SIG-M5 treated with dmso at 0.1 percent for 504 hours (cell line): ENCODE results near the gene ACAP2.
"Not testable (repeated sequence)": the region's sequence is repeated elsewhere in the genome, so short reads cannot be mapped to it uniquely, and the experiment has no call there.

Source experiments
- DNase-seq: peaks from one replicate; lab custom pipeline; 2025; ENCODE audit not compliant: unreplicated experiment; lab: John Stamatoyannopoulos, UW

The ACAP2 gene

DNA sequence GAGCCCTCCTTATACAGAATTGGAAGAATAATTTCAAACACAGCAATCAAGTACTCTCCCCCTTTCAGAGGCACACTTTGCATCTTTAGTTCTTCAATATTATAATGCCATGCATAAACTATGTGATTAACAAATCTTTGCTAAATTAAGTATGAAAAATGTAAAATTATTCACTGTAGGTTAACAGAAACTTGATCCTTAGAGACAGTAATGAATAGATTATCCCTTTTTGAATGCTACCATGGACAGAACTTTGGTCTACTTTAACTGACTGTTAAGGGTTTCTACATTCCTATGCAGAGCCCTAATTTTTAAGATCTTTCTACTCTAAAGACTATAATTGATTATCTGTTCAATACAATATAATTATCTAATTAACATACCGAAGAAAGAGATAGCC is 146.2 kb downstream of the ACAP2 start:
- DNase-seq, result no peak

GRCh38 chr3:195291121-195291520 is 151.7 kb downstream of the ACAP2 start:
- DNase-seq, result no peak

GRCh38 chr3:195290643-195291042 is 152.2 kb downstream of the ACAP2 start:
- DNase-seq, result not testable (repeated sequence)

- no peak for DNase-seq
Observed at GRCh38 chr3:195286115-195286872, 156.5 kb downstream of the ACAP2 start.

DNA sequence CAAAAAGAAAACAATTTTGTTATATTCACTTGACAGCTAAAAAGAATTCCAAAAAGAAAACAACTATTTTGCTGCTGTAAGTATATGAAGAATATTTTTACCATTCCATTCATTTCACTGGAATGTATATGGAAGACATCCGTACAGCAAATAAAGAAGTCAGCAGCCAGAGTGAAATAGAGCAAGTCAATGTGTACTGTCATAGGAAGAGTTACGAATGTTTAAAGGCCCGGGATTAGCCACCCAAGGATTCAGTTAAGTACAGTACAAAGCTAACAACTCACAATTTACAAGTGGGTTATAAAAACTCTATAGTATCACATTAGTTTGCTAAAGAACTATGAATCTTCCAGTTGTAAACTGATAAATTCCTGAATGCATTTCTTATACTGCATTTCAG is 157.4 kb downstream of the ACAP2 start:
- no peak for DNase-seq

DNA sequence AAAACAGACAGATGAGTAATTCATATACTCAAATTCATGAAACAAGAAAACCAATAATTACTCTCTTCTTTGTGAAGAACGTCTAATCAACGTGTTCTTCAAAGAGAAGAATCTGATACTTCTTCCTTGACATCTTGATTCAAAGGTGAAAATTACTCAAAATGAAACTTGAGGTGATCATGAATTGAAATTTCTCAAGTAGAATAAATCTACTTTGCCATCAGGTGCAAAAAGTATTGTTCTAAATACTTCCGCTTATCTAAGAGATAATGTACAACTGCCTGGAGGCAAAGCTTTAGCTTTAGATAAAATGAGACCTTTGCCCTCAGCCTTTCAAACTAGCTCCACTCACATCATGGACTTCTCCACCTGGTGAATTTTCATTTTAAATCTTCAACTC is 158.0 kb downstream of the ACAP2 start:
- no peak for DNase-seq

GRCh38 chr3:195282961-195283360 is 159.9 kb downstream of the ACAP2 start:
- DNase-seq, result peak; percentile 13

- DNase-seq, result no peak
Observed at GRCh38 chr3:195274259-195274966, 168.4 kb downstream of the ACAP2 start.

GRCh38 chr3:195271410-195272243 is 171.2 kb downstream of the ACAP2 start:
- peak; percentile 80 for DNase-seq

DNA sequence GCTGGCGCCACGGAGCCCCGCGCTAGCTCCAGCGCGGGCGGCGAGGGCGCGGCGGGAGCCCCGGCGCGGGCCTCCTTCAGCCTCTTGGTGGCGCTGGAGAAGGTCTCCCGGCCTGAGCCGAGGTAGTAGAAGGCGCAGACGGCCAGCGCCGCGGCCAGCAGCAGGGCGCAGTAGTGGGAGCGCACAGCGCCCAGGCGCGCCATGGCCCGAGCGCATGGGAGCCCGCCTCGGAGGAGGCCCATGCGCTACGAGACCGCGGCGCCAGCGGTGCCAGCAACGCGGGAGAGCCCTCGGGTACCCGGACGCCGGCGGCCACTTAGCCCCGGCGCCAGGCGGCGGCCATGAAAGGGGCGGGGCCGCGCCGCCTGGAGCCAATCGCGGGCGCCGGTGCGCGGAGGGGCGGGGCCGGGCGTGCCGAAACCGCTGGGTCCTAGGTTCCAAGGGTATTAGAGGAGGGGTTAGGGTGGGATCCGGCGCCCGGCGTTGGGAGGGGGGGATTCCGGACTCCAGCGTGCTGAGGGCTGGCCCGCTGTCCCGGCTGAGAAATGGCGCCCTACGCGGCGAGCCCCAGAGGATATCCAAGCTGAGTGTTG is 171.9 kb downstream of the ACAP2 start, which contains the start of gene XXYLT1:
Gene XXYLT1, minus strand, starts transcription at position 343 of the 593 bp plus-strand sequence. Its CDS starts 101 bp downstream, at position 242.
- peak; percentile 84 for DNase-seq

DNA sequence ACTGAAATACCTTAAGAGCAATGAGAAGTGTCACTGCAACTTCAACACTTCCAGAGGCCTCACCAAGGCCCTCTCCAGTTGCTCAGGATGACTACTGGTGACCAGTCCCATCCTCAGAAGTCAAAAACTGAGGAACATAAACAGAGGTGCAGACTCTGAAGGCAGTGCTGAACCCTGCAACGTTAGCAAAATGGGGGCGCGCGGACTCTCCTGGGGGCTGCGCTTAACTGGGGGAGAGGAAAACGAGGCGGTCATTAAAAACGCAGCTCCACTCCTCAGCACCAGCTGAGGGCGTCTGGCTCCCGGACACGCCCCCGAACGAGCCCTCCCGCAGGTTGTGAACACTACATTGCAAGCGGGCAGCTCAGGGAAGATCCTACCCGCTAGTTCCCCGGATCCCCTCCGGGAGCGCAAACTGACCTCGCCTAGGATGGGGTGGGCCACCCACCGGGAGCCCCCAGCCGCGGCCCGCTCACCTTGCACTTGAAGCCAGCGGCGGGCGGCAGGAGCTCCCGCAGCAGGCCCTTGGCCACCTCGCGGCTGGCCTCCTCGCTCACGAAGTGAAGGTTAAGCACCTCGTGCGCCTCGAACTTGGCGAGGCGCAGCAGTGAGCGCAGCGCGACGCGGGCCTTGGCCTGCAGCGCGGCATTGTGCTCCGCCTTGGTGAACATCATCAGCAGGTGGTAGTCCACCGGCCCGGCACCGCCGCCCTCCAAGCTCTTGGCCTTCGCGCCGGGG is 172.6 kb downstream of the ACAP2 start:
- DNase-seq, result peak; percentile 61

DNA sequence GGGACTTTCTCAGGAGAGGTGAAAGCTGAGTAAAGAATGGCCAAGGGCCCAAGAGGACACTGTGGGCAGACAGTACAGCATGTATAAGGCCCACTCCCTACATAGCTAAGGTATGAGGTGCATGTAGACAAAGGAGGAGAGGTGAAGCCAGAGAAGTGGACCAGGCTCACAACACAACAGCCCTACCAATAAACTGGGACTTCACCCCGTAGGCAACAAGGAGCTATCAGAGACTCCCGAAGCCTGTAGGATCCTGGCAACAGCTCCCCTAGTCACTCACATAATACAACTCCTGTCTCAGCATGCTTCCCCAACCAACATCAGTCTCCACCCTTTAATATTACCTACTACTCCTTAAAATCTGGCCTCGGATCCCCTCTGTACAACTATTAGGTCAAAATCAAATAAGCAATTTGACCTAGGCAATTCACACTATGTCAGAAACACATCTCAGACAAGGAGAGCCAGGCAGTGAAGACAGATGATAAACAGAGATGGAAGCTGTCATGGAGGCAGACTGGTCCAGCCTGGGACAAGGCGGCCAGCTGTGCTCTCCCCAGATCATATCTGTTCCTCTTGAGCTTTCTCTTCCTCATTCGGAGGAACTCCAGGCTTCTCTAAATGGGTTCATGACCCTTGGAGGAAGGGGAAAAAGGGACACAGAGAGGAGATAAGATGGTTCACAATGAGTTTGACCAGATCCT is 173.3 kb downstream of the ACAP2 start:
- DNase-seq, result peak; percentile 70

DNA sequence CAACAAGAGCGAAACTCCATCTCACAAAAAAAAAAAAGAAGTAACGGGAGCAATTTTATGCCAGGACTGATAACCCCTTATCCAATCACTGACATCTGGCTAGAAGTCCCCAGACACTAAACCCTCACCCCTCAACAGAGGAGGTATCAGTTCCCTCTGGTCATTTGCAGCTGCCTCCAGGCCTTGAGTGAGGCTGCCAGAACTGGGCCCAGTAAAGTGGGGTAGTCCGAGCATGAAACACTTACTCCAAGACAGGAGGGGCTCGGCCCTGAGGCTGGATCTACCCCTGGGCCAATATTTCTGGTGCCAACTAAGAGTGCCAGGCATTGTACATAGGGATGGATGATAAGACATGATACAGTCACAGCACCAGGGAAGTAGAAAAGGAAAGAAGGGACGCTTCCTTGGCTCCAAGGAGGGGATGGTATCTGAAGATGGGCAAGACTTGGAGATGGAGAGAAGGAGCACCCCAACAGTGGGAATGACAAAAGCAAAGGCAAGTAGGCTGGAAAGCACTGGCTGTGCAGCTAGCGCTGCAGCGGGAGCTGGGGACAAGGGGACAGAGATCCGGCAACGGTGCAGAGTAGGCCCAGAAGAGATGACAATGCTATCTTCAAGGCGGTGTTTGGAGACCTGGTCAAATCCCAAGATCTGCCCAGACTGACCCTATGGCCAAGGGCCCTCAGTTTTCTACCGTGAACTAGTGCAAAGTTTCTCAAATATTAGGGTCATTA is 174.1 kb downstream of the ACAP2 start:
- DNase-seq, result no peak

DNA sequence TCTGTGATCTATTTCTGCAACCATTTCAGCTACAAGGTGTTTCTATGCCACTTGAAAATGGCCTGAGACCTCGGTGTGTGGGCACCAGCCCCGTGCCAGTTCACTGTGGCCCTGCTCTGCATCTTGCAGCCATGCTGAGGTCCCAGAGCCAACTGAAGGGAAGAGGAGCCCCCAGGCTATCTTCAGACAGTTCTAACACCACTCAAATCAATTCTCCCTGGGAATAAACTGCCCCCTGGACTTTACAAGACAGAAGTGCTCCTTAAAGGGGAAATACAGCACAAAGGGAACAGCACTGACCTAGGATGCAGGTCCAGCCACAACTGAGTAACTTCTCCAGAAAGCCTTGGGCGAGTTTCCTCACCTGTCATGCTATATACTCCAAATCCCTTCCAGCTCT is 175.7 kb downstream of the ACAP2 start:
- DNase-seq, result no peak

DNA sequence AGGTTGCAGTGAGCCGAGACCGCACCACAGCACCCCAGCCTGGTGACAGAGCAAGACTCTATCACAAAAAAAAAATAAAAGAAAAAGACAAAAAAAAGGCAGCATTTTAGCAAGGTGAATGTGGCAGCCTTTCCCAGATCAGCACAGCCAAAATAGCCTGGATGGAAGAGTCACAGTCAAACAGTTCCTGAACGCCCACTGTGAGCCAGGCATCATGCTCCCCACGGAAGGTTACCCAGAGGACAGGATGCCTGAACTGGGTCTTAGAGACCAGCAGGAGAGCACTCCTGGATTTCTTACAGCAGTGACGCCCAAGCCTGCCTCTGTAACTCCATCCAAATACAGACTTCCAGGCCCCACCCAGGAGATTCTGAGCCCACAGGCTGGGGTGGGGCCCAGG is 176.4 kb downstream of the ACAP2 start:
- no peak for DNase-seq

- no peak for DNase-seq
Observed at GRCh38 chr3:195265363-195265976, 177.3 kb downstream of the ACAP2 start.

- no peak for DNase-seq
Observed at GRCh38 chr3:195263925-195264600, 178.8 kb downstream of the ACAP2 start.
